Nephron progenitor cell (in vitro differentiated cells): Measurements from ENCODE around the gene CIB4.

Experiments
- DNase-seq: peaks from one replicate; pipeline ENCODE4 v3.0.0; 2021
- H3K27ac Mint-ChIP-seq: 2 replicates; pipeline ENCODE4 v1.8.0; 2021; ENCODE audit warnings: mild to moderate bottlenecking, moderate library complexity, mixed read lengths
- H3K27me3 Mint-ChIP-seq: 2 replicates; pipeline ENCODE4 v1.8.0; 2021; ENCODE audit warnings: mild to moderate bottlenecking, low read depth, mixed read lengths; ENCODE audit not compliant: poor library complexity
- H3K36me3 Mint-ChIP-seq: 2 replicates; pipeline ENCODE4 v1.8.0; 2021; ENCODE audit warnings: low read depth, mixed read lengths
- H3K4me1 Mint-ChIP-seq: 2 replicates; pipeline ENCODE4 v1.8.0; 2021; ENCODE audit warnings: mixed read lengths
- H3K4me3 Mint-ChIP-seq: 2 replicates; pipeline ENCODE4 v1.8.0; 2021; ENCODE audit warnings: mild to moderate bottlenecking, moderate library complexity, mixed read lengths
- H3K9me3 Mint-ChIP-seq: 2 replicates; pipeline ENCODE4 v1.8.0; 2021; ENCODE audit warnings: mild to moderate bottlenecking, moderate library complexity, mixed read lengths
- TF ChIP-seq, protein P1 (sequence below): fragments of 200-600 bp; sonication (generic); IDR thresholded peaks from 2 replicates; pipeline ENCODE4 v1.5.0; 2021; ENCODE audit warnings: antibody characterized with exemption

CIB4 gene

GRCh38 chr2:26640781-26641564 lies at the start of gene CIB4:
TSS of gene CIB4 (minus strand) at chr2:26641366. CDS start at chr2:26641314, 52 bp downstream.
- H3K4me3 Mint-ChIP-seq = no peak within 1 kb of the TSS
- no peaks in the 10 kb centered on the region for H3K36me3 Mint-ChIP-seq
- TF ChIP-seq, protein P1, sequence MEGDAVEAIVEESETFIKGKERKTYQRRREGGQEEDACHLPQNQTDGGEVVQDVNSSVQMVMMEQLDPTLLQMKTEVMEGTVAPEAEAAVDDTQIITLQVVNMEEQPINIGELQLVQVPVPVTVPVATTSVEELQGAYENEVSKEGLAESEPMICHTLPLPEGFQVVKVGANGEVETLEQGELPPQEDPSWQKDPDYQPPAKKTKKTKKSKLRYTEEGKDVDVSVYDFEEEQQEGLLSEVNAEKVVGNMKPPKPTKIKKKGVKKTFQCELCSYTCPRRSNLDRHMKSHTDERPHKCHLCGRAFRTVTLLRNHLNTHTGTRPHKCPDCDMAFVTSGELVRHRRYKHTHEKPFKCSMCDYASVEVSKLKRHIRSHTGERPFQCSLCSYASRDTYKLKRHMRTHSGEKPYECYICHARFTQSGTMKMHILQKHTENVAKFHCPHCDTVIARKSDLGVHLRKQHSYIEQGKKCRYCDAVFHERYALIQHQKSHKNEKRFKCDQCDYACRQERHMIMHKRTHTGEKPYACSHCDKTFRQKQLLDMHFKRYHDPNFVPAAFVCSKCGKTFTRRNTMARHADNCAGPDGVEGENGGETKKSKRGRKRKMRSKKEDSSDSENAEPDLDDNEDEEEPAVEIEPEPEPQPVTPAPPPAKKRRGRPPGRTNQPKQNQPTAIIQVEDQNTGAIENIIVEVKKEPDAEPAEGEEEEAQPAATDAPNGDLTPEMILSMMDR = no peak
- peaks cover 19% of the 10 kb centered on the region for H3K4me1 Mint-ChIP-seq
- no peaks in the 10 kb centered on the region for H3K9me3 Mint-ChIP-seq
- peaks cover 12% of the 10 kb centered on the region for H3K27me3 Mint-ChIP-seq
- H3K27ac Mint-ChIP-seq = peak within 1 kb of the TSS; percentile 64
- no peak for DNase-seq

DNA sequence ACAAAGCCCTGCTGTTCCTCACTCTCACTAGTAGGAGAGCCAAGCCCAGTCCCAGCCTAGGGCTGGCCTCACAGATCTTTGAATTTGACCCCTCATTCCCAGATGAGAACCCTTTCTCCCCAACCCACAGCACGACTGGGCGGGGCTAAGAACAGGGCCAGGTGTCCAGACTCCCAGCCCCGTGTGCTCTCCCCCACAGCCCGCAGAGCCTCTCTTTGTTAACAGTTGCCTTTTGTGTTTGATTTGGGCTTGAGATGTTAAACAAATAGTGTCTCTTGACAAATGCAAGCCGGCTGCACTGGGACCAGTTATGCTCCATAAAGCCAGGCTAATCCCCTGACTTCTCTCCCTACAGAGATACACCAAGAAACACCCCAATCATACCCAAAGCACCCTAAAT lies 46.6 kb upstream of the CIB4 start:
- Mint-ChIP-seq H3K4me1 (peaks cover 45% of the 10 kb centered on the region), H3K36me3 (no peaks in the 10 kb centered on the region), H3K4me3 (no peak overlapping the region), H3K27me3 (peaks cover 6% of the 10 kb centered on the region), H3K9me3 (no peaks in the 10 kb centered on the region), H3K27ac (no peak overlapping the region)
- TF ChIP-seq, protein P1 = no peak
- no peak for DNase-seq

- no peak overlapping the region for H3K4me3 Mint-ChIP-seq
- peaks cover 5% of the 10 kb centered on the region for H3K27me3 Mint-ChIP-seq
- no peaks in the 10 kb centered on the region for H3K9me3 Mint-ChIP-seq
- H3K36me3 Mint-ChIP-seq = no peaks in the 10 kb centered on the region
- TF ChIP-seq, protein P1 = no peak
- H3K4me1 Mint-ChIP-seq = peaks cover 47% of the 10 kb centered on the region
- no peak overlapping the region for H3K27ac Mint-ChIP-seq
- no peak for DNase-seq
These were observed 46.2 kb upstream of the CIB4 start for GRCh38 chr2:26687328-26687727.

DNA sequence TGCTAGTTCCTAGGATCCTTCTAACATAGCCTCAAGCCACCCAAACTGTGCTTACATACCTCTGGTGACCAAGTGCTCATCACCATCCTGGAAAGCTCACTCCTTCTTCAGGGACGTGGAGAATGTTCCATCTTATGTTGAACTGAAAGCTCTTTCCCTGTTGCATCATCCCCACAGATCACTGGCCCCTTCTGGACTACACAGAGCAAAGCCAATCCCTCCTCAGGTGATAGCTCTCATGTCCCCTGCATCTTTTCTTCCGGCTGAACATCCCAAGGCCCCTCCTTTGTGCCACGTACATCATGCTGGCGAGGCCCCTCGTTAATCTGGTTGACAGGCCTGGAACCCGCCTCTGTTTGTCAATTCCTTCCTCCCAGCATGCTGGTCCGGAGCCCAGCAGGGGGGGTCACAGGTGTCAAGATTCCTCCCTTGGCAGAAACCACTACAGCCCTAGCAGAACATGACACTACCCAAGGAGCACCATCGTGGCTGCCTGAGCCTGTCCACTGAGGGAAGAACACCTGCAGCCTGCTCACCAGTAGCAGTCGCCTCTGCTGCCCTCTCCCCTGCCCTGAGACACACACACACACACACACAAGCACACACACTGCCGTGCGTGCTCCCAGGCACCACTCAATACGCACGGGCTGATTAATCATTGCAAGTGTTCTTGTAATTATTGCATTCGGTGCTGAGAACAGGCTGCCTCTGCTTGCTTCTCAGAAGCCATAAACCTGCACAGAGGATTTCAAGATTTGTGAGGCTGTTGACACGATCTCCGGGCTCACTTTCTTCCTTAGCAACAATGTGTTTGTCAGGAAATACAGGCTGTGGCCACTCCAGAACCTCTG lies 45.0 kb upstream of the CIB4 start:
- H3K9me3 Mint-ChIP-seq = no peaks in the 10 kb centered on the region
- peaks cover 5% of the 10 kb centered on the region for H3K27me3 Mint-ChIP-seq
- peaks cover 45% of the 10 kb centered on the region for H3K4me1 Mint-ChIP-seq
- H3K4me3 Mint-ChIP-seq = peak overlapping the region; percentile 59
- H3K27ac Mint-ChIP-seq = peak overlapping the region; percentile 24
- peak; percentile 46 for DNase-seq
- no peaks in the 10 kb centered on the region for H3K36me3 Mint-ChIP-seq
- TF ChIP-seq, protein P1 = no peak

DNA sequence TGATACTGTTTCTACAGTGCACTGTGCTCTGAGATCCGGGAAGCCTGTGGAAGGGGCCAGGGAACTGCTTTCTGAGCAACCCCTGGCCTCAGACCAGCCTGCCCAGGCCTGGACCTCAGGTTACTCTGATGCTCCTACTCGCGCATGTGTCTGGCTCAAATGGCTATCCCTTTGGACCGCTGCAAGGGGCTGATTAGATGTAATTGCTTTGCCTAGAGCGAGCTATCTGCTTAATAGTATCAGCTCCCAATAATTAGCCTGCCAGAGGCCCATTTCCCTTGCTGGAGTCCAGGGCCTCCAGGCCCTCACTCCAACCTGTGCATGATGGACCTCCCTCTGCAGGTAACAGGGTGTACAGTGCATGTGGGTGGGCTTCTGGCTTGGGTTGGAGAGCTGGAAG lies 44.2 kb upstream of the CIB4 start:
- no peak overlapping the region for H3K27ac Mint-ChIP-seq
- H3K36me3 Mint-ChIP-seq = no peaks in the 10 kb centered on the region
- TF ChIP-seq, protein P1 = no peak
- H3K4me1 Mint-ChIP-seq = peaks cover 41% of the 10 kb centered on the region
- peaks cover 5% of the 10 kb centered on the region for H3K27me3 Mint-ChIP-seq
- H3K4me3 Mint-ChIP-seq = no peak overlapping the region
- H3K9me3 Mint-ChIP-seq = no peaks in the 10 kb centered on the region
- DNase-seq = no peak
